H9 (cell line): ENCODE data around the gene ITPK1. TPM values are rescaled to one million over a fixed set of nuclear protein-coding genes. Genes with fewer than 3 reads are reported as not detected.

ENCODE experiments used
- DNase-seq: peaks from one replicate; pipeline ENCODE4 v3.0.0-alpha.2; 2017
- H2AFZ ChIP-seq: one replicate; pipeline ENCODE4 v1.6.1; 2013; ENCODE audit warnings: mild to moderate bottlenecking, low read length, control low read depth, moderate library complexity
- H2AK5ac ChIP-seq: 2 replicates; pipeline ENCODE4 v1.6.1; 2013; ENCODE audit warnings: low read length, control low read depth, mixed read lengths; ENCODE audit not compliant: insufficient read length
- H2BK120ac ChIP-seq: one replicate; pipeline ENCODE4 v1.6.1; 2013; ENCODE audit warnings: low read depth, mild to moderate bottlenecking, low read length, control low read depth, inconsistent platforms; ENCODE audit not compliant: poor library complexity, severe bottlenecking
- H2BK12ac ChIP-seq: 2 replicates; pipeline ENCODE4 v1.6.1; 2013; ENCODE audit warnings: low read length, control low read depth, mixed read lengths, low read depth; ENCODE audit not compliant: insufficient read length
- H2BK15ac ChIP-seq: 2 replicates; pipeline ENCODE4 v1.6.1; 2013; ENCODE audit warnings: low read depth, low read length, control low read depth
- H2BK20ac ChIP-seq: one replicate; pipeline ENCODE4 v1.6.1; 2013; ENCODE audit warnings: low read depth, mild to moderate bottlenecking, low read length, control low read depth, inconsistent platforms; ENCODE audit not compliant: poor library complexity, severe bottlenecking
- H2BK5ac ChIP-seq: 2 replicates; pipeline ENCODE4 v1.6.1; 2013; ENCODE audit warnings: low read length, control low read depth, mixed read lengths; ENCODE audit not compliant: insufficient read length
- H3K14ac ChIP-seq: 2 replicates; pipeline ENCODE4 v1.6.1; 2013; ENCODE audit warnings: low read length, control low read depth; ENCODE audit not compliant: insufficient read depth
- H3K18ac ChIP-seq: 2 replicates; pipeline ENCODE4 v1.6.1; 2013; ENCODE audit warnings: low read depth, mild to moderate bottlenecking, mixed read lengths, low read length, control low read depth; ENCODE audit not compliant: insufficient read length
- H3K23ac ChIP-seq: 2 replicates; pipeline ENCODE4 v1.6.1; 2013; ENCODE audit warnings: low read length, control low read depth, mixed read lengths, low read depth; ENCODE audit not compliant: insufficient read length
- H3K23me2 ChIP-seq: 2 replicates; pipeline ENCODE4 v1.6.1; 2013; ENCODE audit warnings: low read depth, mild to moderate bottlenecking, mixed read lengths, low read length, control low read depth; ENCODE audit not compliant: insufficient read length, poor library complexity, severe bottlenecking
- H3K27ac ChIP-seq: 2 replicates; pipeline ENCODE4 v1.5.1; 2013; ENCODE audit warnings: low read length, control low read depth, mixed read lengths, low read depth; ENCODE audit not compliant: insufficient read length
- H3K27me3 ChIP-seq: 2 replicates; pipeline ENCODE4 v1.6.1; 2013; ENCODE audit warnings: low read length, control low read depth, inconsistent platforms; ENCODE audit not compliant: insufficient read depth
- H3K4ac ChIP-seq: 2 replicates; pipeline ENCODE4 v1.6.1; 2013; ENCODE audit warnings: low read depth, mild to moderate bottlenecking, control low read depth, inconsistent platforms, low read length, moderate library complexity
- H3K4me1 ChIP-seq: 2 replicates; pipeline ENCODE4 v1.6.1; 2013; ENCODE audit warnings: low read length, control low read depth, inconsistent platforms; ENCODE audit not compliant: insufficient read depth
- H3K4me2 ChIP-seq: 2 replicates; pipeline ENCODE4 v1.6.1; 2013; ENCODE audit warnings: low read length, control low read depth, mixed read lengths; ENCODE audit not compliant: insufficient read length, insufficient read depth
- H3K56ac ChIP-seq: 2 replicates; pipeline ENCODE4 v1.6.1; 2013; ENCODE audit warnings: low read depth, mild to moderate bottlenecking, mixed read lengths, low read length, control low read depth; ENCODE audit not compliant: insufficient read length
- H3K79me1 ChIP-seq: 2 replicates; pipeline ENCODE4 v1.6.1; 2013; ENCODE audit warnings: low read depth, mild to moderate bottlenecking, moderate library complexity, low read length, control low read depth, inconsistent platforms; ENCODE audit not compliant: insufficient read depth, poor library complexity, severe bottlenecking
- H3K79me2 ChIP-seq: 2 replicates; pipeline ENCODE4 v1.6.1; 2013; ENCODE audit warnings: low read length, control low read depth, inconsistent platforms; ENCODE audit not compliant: insufficient read depth
- H3K9ac ChIP-seq: 2 replicates; pipeline ENCODE4 v1.6.1; 2013; ENCODE audit warnings: low read length, control low read depth, mixed read lengths; ENCODE audit not compliant: insufficient read length; ENCODE audit errors: extremely low read depth
- H3K9me3 ChIP-seq: one replicate; pipeline ENCODE4 v1.6.1; 2013; ENCODE audit warnings: low read depth, low read length, inconsistent platforms; ENCODE audit not compliant: control insufficient read depth
- H3T11ph ChIP-seq: one replicate; pipeline ENCODE4 v1.6.1; 2013; ENCODE audit warnings: mild to moderate bottlenecking, low read length, control low read depth, inconsistent platforms
- H4K20me1 ChIP-seq: one replicate; pipeline ENCODE4 v1.6.1; 2013; ENCODE audit not compliant: control insufficient read depth, insufficient read length, insufficient read depth
- H4K5ac ChIP-seq: 2 replicates; pipeline ENCODE4 v1.6.1; 2013; ENCODE audit warnings: low read depth, mild to moderate bottlenecking, mixed read lengths, low read length, control low read depth; ENCODE audit not compliant: insufficient read length
- H4K8ac ChIP-seq: replicated peaks from 2 replicates; pipeline ENCODE4 v1.6.1; 2013; ENCODE audit warnings: low read length, control low read depth, mixed read lengths, low read depth; ENCODE audit not compliant: insufficient read length
- H4K91ac ChIP-seq: 2 replicates; pipeline ENCODE4 v1.6.1; 2013; ENCODE audit warnings: low read depth, mild to moderate bottlenecking, moderate library complexity, mixed read lengths, low read length, control low read depth; ENCODE audit not compliant: insufficient read length
- H3K27ac Mint-ChIP-seq, 3 experiments: 2 replicates in 2 of 3; 3 replicates in 1 of 3; pipeline ENCODE4 v1.8.0; 2020 to 2021; ENCODE audit warnings: mixed read lengths in 3 of 3, mild to moderate bottlenecking in 1 of 3, moderate library complexity in 1 of 3
- H3K27me3 Mint-ChIP-seq: 2 replicates; pipeline ENCODE4 v1.8.0; 2021; ENCODE audit warnings: low read depth, mild to moderate bottlenecking, moderate library complexity, mixed read lengths
- H3K36me3 Mint-ChIP-seq, 3 experiments: 2 replicates in 2 of 3; 3 replicates in 1 of 3; pipeline ENCODE4 v1.8.0; 2020 to 2021; ENCODE audit warnings: low read depth in 3 of 3, mixed read lengths in 3 of 3; ENCODE audit not compliant: insufficient read depth in 1 of 3
- H3K4me1 Mint-ChIP-seq, 2 experiments: 2 replicates each; pipeline ENCODE4 v1.8.0; 2020; ENCODE audit warnings: mixed read lengths in 2 of 2
- H3K4me3 Mint-ChIP-seq, 2 experiments: 2 replicates in 1 of 2; 3 replicates in 1 of 2; pipeline ENCODE4 v1.8.0; 2020 to 2021; ENCODE audit warnings: mild to moderate bottlenecking in 2 of 2, mixed read lengths in 2 of 2, moderate library complexity in 1 of 2
- H3K9me3 Mint-ChIP-seq, 2 experiments: 2 replicates in 1 of 2; 3 replicates in 1 of 2; pipeline ENCODE4 v1.8.0; 2020; ENCODE audit warnings: mild to moderate bottlenecking in 2 of 2, mixed read lengths in 2 of 2, moderate library complexity in 1 of 2
- CTCF ChIP-seq: fragments of 200-600 bp; sonication (generic); conservative IDR thresholded peaks from 3 replicates; pipeline ENCODE4 v1.8.0; 2021; ENCODE audit warnings: antibody characterized with exemption, mild to moderate bottlenecking
- total RNA-seq: library from RNA; stranded (reverse); gene quantifications from 2 replicates; pipeline ENCODE4 v1.2.1, GENCODE V29; 2021

Gene ITPK1
- total RNA-seq, 1 experiment from 2014 or later: 92.7 TPM

- Mint-ChIP-seq H3K4me3 (no peak overlapping the region), H3K27me3 (no peaks in the 10 kb centered on the region), H3K36me3 (peaks cover 2 to 14% (median 8%) of the 10 kb centered on the region in 3 experiments; a peak in 5 of 7 replicates), H3K27ac (no peak overlapping the region), H3K9me3 (no peaks in the 10 kb centered on the region), H3K4me1 (peaks cover 22 to 26% of the 10 kb centered on the region in 2 experiments)
- no peak overlapping the region for H3T11ph ChIP-seq
- no peaks in the 10 kb centered on the region for H3K9me3 ChIP-seq
- H3K27me3 ChIP-seq: no peaks in the 10 kb centered on the region
- no peak overlapping the region for H2BK15ac ChIP-seq
- DNase-seq: no peak
- H3K27ac ChIP-seq: no peak overlapping the region
- no peak overlapping the region for H4K91ac ChIP-seq
- no peak overlapping the region for H3K23ac ChIP-seq
- H3K79me1 ChIP-seq: peaks cover 2% of the 10 kb centered on the region
- H3K4ac ChIP-seq: no peak overlapping the region
- no peaks in the 10 kb centered on the region for H3K23me2 ChIP-seq
- peaks cover 13% of the 10 kb centered on the region; the same call in 1 of the 2 replicates for H3K79me2 ChIP-seq
- no peak overlapping the region for H3K14ac ChIP-seq
- H2AFZ ChIP-seq: no peak overlapping the region
- no peak overlapping the region for H2AK5ac ChIP-seq
- no peak overlapping the region for H3K56ac ChIP-seq
- no peak overlapping the region for H2BK12ac ChIP-seq
- no peak for TF ChIP-seq CTCF
- H3K9ac ChIP-seq: no peak overlapping the region
- H4K5ac ChIP-seq: no peak overlapping the region
- no peaks in the 10 kb centered on the region; the same call in 1 of the 2 replicates for H3K4me1 ChIP-seq
- no peak overlapping the region for H2BK120ac ChIP-seq
- no peak overlapping the region for H3K4me2 ChIP-seq
- H2BK5ac ChIP-seq: no peak overlapping the region
- no peak overlapping the region for H2BK20ac ChIP-seq
- no peaks in the 10 kb centered on the region for H4K20me1 ChIP-seq
- no peak overlapping the region for H3K18ac ChIP-seq
- no peak overlapping the region for H4K8ac ChIP-seq
Measured at GRCh38 chr14:93075891-93076290, 39.8 kb downstream of the ITPK1 start.
